Stimulated activated effector memory CD8-positive, alpha-beta T cell treated with anti-CD3 and anti-CD28 coated beads, Interleukin-12 subunit alpha, Interleukin-12 subunit beta, amount 100 ng/mL, for 72 hours (primary cell): ENCODE data around the gene TSPEAR.

Source experiments
- ATAC-seq: fragments of 150-1000 bp; cut with Tn5 transposase; 2 replicates; pipeline ENCODE4 v1.10.0; 2021
- DNase-seq, 2 donors: peaks; one replicate each; pipeline ENCODE4 v3.0.0; 2021 to 2022; ENCODE audit warnings: low spot score in 2 of 2
- H3K27ac Mint-ChIP-seq: one replicate; pipeline ENCODE4 v1.8.0; 2022; ENCODE audit warnings: mild to moderate bottlenecking, mixed read lengths
- H3K36me3 Mint-ChIP-seq: one replicate; pipeline ENCODE4 v1.8.0; 2022; ENCODE audit warnings: mild to moderate bottlenecking, mixed read lengths
- H3K4me1 Mint-ChIP-seq: one replicate; pipeline ENCODE4 v1.8.0; 2022; ENCODE audit warnings: mixed read lengths
- H3K4me3 Mint-ChIP-seq: one replicate; pipeline ENCODE4 v1.8.0; 2022; ENCODE audit warnings: mild to moderate bottlenecking, mixed read lengths
- H3K9me3 Mint-ChIP-seq: one replicate; pipeline ENCODE4 v1.8.0; 2022; ENCODE audit warnings: mixed read lengths

Gene TSPEAR

GRCh38 chr21:44749759-44750674 lies 38.6 kb upstream of the TSPEAR start:
- Mint-ChIP-seq H3K9me3 (peaks cover 3% of the 10 kb centered on the region), H3K36me3 (no peaks in the 10 kb centered on the region), H3K4me3 (no peak overlapping the region), H3K27ac (no peak overlapping the region), H3K4me1 (no peaks in the 10 kb centered on the region)
- no peak for ATAC-seq
- no peak for DNase-seq

GRCh38 chr21:44749116-44749758 lies 37.9 kb upstream of the TSPEAR start:
- DNase-seq (no peak), ATAC-seq (no peak)

DNA sequence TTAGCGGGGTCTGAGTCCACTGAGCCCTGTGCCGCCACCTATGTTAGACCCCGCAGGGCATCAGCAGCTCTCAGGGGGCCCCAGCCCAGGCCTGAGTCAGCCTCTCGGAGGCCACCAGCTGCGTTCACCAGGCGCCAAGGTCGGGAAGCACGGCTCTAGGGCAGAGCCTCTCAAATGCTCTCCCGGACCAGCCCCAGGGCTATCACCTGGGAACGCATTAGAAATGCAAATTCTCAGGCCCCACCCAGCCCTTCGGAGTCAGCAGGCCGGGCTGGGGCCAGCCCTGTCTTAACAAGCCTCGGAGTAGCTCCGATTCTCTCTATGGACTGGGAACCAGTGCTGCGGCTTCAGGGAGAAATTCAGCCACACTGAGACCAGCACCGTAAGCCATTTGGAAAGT lies 37.2 kb upstream of the TSPEAR start:
- no peak for DNase-seq
- no peak for ATAC-seq
- H3K4me3 Mint-ChIP-seq, result no peak overlapping the region
- no peak overlapping the region for H3K27ac Mint-ChIP-seq
- H3K36me3 Mint-ChIP-seq, result no peaks in the 10 kb centered on the region
- no peaks in the 10 kb centered on the region for H3K4me1 Mint-ChIP-seq
- no peaks in the 10 kb centered on the region for H3K9me3 Mint-ChIP-seq

More at GRCh38 chr21:44749116-44749758, 37.9 kb upstream of the TSPEAR start:
- Mint-ChIP-seq H3K9me3 (no peaks in the 10 kb centered on the region), H3K36me3 (no peaks in the 10 kb centered on the region), H3K27ac (no peak overlapping the region), H3K4me1 (no peaks in the 10 kb centered on the region), H3K4me3 (no peak overlapping the region)

DNA sequence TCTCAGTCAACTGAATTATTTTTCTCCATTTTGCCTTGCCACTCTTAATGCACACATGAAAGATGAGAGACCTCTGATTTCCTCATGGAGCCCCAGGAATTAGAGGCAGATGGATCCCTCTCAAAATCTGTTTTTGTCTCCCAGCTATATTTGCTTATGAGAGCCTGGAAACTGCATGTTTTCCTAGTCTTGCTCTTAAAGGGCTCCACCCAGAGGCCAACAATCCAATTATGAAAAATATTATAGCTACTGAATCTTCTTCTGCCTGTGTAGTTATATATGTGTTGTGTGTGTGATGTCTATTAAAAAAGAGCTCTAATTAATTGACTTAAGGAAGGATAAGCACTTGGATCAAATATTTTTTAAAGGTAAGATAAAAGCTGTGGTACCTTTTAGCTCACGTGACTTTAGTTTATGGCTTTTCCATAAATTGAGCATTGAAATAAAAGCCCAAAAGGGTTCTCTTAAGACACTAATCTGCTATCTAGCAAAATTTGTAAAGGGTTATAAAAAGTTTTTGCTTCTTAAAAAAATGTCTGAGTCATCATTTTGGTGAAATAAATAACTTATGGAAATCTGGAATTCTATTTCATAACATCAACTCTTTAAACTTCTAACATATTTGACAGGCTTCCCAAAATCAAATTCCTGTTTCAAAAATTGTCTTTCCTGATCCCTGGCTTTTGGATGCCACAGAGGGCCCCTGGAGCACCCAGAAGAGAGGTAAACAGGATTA lies 31.2 kb upstream of the TSPEAR start:
- ATAC-seq (no peak), DNase-seq (no peak)
- Mint-ChIP-seq H3K36me3 (no peaks in the 10 kb centered on the region), H3K27ac (no peak overlapping the region), H3K4me1 (no peaks in the 10 kb centered on the region), H3K9me3 (no peaks in the 10 kb centered on the region), H3K4me3 (no peak overlapping the region)

DNA sequence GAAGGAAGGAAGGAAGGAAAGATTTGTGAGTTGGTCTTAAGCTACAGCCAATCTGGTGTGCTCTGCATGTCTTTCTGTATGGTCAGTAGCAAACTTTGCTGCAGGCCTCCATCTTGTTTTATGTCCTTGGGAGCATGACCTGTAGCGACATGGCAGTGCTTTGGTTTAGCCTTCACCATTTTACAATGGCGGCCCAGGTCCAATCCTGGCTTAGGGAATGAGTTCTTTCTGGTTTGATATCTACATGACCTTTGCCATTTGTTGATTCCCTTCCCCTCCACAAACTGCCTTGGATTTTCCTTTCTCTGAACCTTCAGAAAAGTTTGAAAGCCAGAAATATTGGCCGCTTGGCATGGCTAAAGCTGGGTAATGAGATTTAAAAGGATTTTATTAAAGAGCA lies 30.5 kb upstream of the TSPEAR start:
- H3K9me3 Mint-ChIP-seq, result no peaks in the 10 kb centered on the region
- no peaks in the 10 kb centered on the region for H3K4me1 Mint-ChIP-seq
- no peaks in the 10 kb centered on the region for H3K36me3 Mint-ChIP-seq
- no peak overlapping the region for H3K27ac Mint-ChIP-seq
- ATAC-seq, result no peak
- DNase-seq, result no peak
- no peak overlapping the region for H3K4me3 Mint-ChIP-seq

- H3K4me3 Mint-ChIP-seq, result no peak overlapping the region
- H3K36me3 Mint-ChIP-seq, result no peaks in the 10 kb centered on the region
- no peaks in the 10 kb centered on the region for H3K4me1 Mint-ChIP-seq
- H3K9me3 Mint-ChIP-seq, result no peaks in the 10 kb centered on the region
- no peak overlapping the region for H3K27ac Mint-ChIP-seq
- ATAC-seq (no peak), DNase-seq (no peak)
These were observed 29.4 kb upstream of the TSPEAR start for GRCh38 chr21:44740742-44741141.

GRCh38 chr21:44739316-44739715 lies 27.9 kb upstream of the TSPEAR start:
- no peak overlapping the region for H3K4me3 Mint-ChIP-seq
- H3K36me3 Mint-ChIP-seq, result no peaks in the 10 kb centered on the region
- no peak overlapping the region for H3K27ac Mint-ChIP-seq
- H3K4me1 Mint-ChIP-seq, result no peaks in the 10 kb centered on the region
- ATAC-seq (no peak), DNase-seq (no peak)
- no peaks in the 10 kb centered on the region for H3K9me3 Mint-ChIP-seq

GRCh38 chr21:44738621-44739020 lies 27.2 kb upstream of the TSPEAR start:
- peak overlapping the region; percentile 19 for H3K27ac Mint-ChIP-seq

DNA sequence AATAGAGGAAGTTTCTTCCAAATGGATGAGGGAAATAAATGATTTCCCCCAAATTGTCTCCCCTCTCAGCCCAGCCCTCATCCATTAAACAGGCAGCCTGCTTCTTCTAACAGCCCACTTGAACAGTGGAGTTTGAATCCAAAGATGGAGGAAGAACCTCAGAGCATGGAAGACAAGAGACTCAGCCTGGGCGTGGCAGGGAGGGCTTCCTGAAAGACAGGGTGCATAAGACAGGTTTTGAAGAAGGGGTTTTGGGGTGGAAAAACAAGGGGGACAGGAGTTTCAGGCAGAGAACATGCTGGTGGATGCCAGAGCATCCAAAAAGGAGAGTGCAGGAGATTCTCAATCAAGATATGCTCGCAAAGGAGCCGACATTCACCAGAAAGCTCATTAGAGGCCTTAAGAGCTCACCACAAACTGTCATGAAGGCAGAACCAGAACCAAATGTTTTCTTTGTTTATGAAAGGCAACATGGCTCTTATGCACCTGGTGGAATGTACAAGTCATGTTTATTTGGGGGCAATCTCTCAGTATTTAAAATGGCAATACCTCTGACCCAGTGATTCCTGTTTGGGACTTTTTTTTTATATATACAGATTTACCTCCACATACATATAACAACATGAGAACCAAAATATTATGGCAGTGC lies 26.5 kb upstream of the TSPEAR start:
- Mint-ChIP-seq H3K27ac (no peak overlapping the region), H3K36me3 (no peaks in the 10 kb centered on the region), H3K9me3 (no peaks in the 10 kb centered on the region), H3K4me3 (no peak overlapping the region), H3K4me1 (no peaks in the 10 kb centered on the region)
- ATAC-seq (no peak), DNase-seq (no peak)

More at GRCh38 chr21:44738621-44739020, 27.2 kb upstream of the TSPEAR start:
- DNase-seq (no peak), ATAC-seq (no peak)
- Mint-ChIP-seq H3K4me1 (no peaks in the 10 kb centered on the region), H3K9me3 (no peaks in the 10 kb centered on the region), H3K4me3 (no peak overlapping the region), H3K36me3 (no peaks in the 10 kb centered on the region)

DNA sequence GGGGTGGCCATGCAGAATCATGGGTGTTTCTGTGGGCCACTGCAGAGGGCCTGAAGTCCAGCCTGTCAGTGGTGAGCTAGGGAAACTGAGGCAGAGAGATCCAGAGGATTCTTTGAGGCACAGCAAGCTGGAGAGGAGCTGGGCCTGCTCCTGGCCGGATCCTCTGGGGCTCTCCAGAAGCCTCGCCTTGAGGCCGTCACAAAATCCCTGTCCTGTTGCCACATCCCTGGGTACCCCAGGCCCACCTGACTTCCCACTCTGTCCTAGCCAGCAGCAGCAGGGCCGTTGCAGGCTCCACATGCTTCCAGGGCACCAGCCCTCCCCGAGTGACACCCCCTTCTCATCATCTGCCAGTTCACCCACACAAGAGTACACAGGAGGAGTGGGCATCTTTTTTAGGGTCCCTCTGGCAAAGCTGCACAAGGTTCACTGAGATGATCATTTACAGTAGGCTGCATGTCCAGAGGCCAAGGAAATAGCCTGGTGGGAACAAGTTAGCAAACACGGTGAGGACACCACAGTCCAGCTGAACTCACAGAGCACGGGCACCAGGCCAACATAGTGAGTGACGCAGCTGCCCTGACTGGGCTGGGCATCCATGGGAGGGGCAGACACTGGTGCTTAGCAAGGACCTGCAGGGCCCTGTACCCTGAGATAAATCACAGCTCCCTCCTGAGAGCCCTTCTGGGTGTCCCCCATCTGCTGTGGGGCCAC lies 25.1 kb upstream of the TSPEAR start:
- Mint-ChIP-seq H3K4me3 (no peak overlapping the region), H3K36me3 (no peaks in the 10 kb centered on the region), H3K27ac (peak overlapping the region; percentile 43), H3K4me1 (no peaks in the 10 kb centered on the region), H3K9me3 (no peaks in the 10 kb centered on the region)
- DNase-seq (no peak), ATAC-seq (no peak)

DNA sequence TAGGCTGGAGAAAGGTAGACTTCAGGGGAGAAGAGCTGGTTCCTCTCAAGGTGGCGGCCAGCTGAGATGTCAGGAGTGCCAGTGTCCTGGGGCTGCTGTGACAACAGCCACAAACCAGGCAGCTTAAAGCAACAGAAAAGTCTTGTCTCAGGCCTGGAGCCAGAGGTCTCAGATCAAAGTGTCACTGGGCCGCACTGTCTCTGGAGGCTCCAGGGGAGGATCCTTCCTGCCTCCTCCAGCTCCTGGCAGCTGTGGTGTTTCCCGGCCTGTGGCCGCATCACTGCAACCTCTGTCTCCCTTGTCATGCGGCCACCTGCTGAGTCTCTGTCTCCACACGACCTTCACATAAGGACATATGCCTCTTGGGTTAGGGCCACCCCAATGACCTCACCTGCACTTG lies 24.4 kb upstream of the TSPEAR start:
- ATAC-seq, result no peak
- Mint-ChIP-seq H3K4me1 (no peaks in the 10 kb centered on the region), H3K27ac (no peak overlapping the region), H3K9me3 (no peaks in the 10 kb centered on the region), H3K36me3 (no peaks in the 10 kb centered on the region), H3K4me3 (no peak overlapping the region)
- no peak for DNase-seq

GRCh38 chr21:44734841-44735240 lies 23.5 kb upstream of the TSPEAR start:
- H3K9me3 Mint-ChIP-seq, result no peaks in the 10 kb centered on the region

GRCh38 chr21:44734026-44734745 lies 22.8 kb upstream of the TSPEAR start:
- no peaks in the 10 kb centered on the region for H3K9me3 Mint-ChIP-seq
- no peak for DNase-seq
- no peak for ATAC-seq
- H3K4me1 Mint-ChIP-seq, result no peaks in the 10 kb centered on the region
- H3K4me3 Mint-ChIP-seq, result no peak overlapping the region
- no peaks in the 10 kb centered on the region for H3K36me3 Mint-ChIP-seq
- no peak overlapping the region for H3K27ac Mint-ChIP-seq

More at GRCh38 chr21:44734841-44735240, 23.5 kb upstream of the TSPEAR start:
- no peak overlapping the region for H3K27ac Mint-ChIP-seq
- H3K4me1 Mint-ChIP-seq, result no peaks in the 10 kb centered on the region
- ATAC-seq, result no peak
- H3K4me3 Mint-ChIP-seq, result no peak overlapping the region
- no peak for DNase-seq
- H3K36me3 Mint-ChIP-seq, result no peaks in the 10 kb centered on the region

- Mint-ChIP-seq H3K36me3 (no peaks in the 10 kb centered on the region), H3K9me3 (no peaks in the 10 kb centered on the region), H3K4me3 (no peak overlapping the region), H3K27ac (peak overlapping the region; percentile 61), H3K4me1 (no peaks in the 10 kb centered on the region)
- ATAC-seq (no peak), DNase-seq (no peak)
These were observed 21.6 kb upstream of the TSPEAR start for GRCh38 chr21:44732956-44733355.
